Measurements from ENCODE around the gene CCDC152.
"Not testable (repeated sequence)": the region's sequence is repeated elsewhere in the genome, so short reads cannot be mapped to it uniquely, and the experiment has no call there.

Gene CCDC152

GRCh38 chr5:42816546-42816945 is 59.9 kb downstream of the CCDC152 start:
- not testable (repeated sequence) for DNase-seq

DNA sequence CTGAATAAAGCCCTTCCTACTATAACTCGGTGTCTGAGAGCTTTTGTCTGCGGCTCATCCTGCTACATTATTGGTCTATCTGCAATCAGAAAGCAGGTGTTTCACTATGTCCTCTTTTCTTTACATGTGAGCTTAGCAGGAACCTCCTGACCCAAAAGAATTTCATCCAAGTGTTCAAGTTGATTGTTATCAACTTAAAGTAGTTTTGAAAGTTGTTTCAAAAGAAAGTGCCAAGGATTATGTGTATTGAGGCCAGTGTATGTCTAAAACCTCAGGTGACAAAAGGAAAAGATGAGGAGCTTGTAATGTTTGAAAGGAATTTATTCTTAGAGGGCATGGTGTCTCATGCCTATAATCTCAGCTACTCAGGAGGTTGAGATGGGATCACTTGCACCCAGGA is 63.1 kb downstream of the CCDC152 start:
- no peak for DNase-seq

- DNase-seq = no peak
These were observed 65.9 kb downstream of the CCDC152 start for GRCh38 chr5:42822548-42822947.

DNA sequence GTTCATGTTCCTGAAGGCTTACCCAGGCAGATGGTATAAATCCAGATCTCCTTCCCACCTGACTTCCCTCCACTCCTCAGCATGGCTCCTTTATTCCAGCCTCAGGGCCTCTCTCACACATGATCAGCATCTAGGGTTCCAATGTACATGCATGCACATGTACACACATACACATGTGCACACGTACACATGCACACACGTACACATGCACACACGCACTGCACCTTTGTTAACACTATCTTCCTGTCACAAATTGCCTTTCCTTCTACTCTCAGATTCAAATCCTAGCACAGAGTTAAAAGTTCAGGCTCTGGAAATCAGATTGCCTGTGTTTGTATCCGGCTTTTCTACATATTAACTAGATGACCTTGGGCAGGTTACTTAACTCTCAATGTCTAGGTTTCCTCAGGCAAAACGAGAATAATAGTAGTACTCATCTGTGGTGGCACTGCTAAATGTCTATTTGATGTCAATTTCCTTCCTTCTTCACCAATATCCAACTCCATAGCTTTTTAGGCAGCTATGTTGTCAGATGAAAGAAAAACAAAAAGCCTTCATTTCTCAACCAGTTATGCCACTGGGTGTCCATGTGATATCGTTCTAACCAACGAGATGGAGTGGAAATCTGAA is 67.8 kb downstream of the CCDC152 start:
- no peak for DNase-seq

DNA sequence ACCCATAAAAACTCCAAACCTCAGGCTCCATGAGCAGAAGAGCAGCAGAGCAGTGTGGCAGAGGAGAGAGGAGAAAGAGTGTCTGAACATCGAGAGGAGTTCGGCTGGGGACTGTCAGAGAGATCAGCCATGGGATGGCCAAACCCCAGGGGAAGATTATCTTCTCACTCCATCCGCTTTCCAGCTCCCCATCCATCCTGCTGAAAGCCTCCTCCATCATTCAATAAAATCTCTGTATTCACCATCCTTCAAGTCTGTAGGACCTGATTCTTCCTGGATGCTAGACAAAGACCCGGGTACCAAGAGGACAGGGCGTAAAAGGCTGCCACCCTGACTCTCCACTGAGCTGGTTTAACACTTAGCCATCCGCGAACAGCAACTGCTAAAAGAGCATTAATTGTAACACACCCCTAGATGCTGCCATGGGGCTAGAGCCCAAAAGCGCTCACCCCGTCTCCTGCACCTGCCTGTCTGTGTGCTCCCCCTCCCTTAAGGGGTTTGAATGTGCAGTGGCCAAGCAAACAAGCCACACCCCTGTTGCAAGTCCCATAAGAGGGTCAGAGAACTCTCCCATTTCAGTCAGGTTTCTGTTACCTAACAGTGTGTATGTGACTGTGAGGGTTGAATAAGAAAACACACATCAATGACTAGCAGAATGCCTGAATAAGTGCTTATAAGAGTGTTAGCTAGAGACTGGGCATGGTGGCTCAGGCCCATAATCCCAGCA is 69.0 kb downstream of the CCDC152 start:
- DNase-seq = no peak

DNA sequence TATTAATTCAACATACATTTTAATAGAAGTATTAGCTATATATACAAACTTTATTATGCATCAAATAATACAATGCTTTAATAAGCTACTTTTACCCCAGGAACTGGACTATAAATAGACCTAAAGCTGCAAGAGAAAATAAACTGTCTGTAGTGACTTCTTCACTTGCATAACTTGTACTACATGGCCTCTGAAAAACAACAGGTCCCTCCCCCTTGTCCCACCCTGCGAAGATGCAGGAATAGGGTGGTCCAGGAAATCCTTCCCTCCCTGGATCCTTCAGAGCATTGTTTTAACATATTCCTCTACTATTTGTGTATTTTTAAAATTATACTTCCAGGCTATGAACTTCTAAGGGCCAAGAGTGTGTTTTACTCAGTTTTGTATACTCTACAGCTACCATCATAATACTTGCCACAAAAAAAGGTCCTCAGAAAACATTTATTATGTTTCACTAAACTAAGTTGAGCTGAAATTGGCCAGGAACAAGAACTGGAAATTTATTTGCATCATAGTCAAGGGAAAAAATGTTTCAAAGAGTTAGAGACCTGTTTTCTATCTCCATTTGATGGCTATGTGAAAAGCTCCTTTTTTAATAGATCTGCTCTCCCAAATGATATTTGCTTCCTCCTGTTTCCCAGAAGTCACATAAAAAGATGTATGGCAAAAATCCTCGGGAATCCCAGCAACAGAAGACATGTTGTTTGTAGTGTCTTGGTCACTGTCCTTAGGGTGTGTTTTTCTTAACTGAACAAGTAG is 70.3 kb downstream of the CCDC152 start:
- DNase-seq = no peak

DNA sequence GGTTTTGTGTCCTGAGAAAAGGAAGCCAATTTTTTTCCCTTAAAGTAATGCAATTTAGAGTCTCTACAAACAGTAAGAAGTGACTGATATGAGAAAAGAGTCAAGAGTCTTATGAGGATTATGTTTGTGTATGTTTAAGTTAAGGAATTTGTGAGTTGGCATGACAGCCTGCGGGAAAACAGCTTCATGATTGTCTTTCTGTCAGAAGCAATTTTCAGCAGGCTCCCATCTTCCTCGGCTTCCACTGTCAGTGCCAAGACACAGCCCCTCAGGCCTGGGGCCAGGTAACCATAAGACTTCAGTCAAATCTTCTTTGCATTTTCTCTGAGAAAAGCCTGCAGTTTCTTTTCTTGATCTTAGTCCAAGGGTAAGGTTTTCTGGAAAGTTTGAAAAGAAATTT is 72.1 kb downstream of the CCDC152 start:
- DNase-seq = no peak

DNA sequence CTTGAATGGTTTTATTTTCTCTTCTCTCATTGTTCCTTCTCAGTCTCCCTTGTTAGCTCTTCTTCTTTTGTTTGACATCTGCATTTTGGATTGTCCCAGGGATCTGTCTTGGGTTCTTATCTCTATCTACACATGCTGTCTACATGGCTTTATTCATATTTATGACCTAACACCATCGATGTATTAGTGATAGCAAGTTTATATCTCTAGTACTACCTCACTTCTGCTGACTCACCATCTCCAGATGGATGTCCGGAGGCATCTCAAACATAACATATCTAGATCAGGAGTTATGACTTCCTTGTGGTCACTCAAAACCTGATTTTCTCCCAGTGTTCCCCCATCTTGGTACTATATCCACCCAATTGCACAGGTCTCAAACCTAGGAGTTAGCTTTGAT is 74.3 kb downstream of the CCDC152 start:
- no peak for DNase-seq

GRCh38 chr5:42832060-42832459 is 75.4 kb downstream of the CCDC152 start:
- DNase-seq = no peak

DNA sequence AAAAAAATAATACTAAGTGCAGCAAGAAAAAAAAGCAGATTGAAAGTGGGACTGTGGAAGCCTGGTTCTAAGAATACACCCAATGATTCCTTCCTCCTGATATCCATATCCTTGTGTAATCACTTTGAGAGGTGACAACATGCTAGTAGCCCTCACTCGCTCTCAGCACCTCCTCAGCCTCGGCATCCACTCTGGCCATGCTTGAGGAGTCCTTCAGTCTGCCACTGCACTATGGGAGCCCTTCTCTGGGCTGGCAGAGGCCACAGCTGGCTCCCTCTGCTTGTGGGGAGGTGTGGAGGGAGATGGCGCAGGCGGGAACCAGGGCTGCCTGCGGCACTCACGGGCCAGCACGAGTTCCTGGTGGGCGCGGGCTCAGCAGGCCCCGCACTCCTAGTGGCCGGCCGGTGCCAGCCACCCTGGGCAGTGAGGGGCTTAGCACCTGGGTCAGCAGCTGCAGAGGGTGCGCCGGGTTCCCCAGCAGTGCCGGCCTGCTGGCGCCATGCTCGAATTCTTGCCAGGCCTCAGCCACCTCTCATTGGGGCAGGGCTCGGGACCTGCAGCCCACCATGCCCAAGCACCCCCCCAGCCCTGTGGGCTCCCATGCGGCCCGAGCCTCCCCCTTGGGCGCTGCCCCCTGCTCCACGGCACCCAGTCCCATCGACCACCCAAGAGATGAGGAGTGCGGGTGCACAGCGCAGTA is 79.6 kb downstream of the CCDC152 start:
- no peak for DNase-seq

DNA sequence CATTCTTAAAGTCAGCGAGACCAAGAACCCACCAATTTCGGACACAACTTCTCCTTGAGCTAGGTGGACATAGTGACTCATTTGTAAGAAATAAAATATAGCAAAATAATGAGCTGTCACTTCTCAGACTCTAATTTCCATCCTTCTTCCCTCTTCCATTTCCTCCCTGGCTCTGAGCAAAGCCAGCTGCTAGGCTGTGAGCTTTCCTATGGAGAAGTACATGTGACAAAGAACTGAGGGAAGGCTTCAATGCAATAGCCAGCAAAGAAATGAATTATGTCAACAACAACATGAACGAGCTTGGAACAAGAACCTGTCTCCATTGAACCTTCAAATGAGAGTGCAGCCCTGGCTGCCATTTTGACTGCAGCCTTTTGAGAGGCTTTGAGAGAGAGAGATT is 81.0 kb downstream of the CCDC152 start:
- no peak for DNase-seq

DNA sequence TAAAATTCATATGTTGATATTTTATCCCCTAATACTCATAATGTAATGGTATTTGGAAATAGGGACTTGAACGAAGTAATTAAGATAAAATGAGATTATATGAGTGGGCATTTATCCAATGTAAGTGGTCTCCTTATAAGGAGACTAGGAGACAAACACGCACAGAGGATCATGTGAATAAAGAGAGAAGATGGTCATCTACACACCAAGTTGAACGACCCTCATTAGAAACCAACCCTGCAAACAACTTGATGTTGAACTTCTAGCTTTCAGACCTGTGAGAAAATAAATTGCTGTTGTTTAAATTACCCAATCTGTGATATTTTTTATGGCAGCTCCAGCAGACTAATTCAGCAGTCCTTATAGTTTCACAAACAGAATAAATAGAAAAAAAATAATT is 82.6 kb downstream of the CCDC152 start:
- DNase-seq = no peak

GRCh38 chr5:42840269-42840668 is 83.7 kb downstream of the CCDC152 start:
- DNase-seq = no peak

GRCh38 chr5:42840842-42841567 is 84.4 kb downstream of the CCDC152 start:
- DNase-seq = no peak

DNA sequence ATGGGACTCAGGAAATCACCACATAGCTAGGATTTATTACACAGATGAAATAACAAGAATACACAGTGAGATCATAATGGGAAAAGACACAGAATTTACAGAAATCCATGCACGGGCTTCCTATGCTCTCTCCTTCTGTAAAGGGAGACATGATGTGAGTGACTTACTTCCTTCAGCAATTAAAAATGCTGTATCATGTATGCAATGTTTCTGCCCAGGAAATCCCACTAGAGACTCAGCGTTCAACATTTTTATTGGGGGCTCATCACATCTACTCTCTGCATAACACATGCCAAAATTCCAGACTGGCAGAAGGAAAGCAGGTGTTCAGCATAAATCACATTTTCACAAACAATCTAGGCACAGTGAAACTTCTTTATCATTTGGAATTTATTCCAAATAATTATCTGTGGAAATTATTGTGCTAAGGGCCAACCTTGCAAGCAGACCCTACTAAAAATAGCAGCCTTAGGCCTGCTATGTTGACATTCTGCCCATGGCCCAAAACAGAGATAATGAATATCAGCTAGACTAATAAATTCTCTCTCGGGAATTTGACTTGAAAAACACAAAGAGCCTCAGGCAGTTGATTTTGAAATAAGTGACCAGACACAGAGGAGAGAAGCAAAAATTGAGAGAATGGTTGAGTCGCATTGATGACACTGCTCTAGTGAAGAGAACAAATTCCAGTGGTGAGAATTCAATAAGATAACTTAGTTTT is 86.5 kb downstream of the CCDC152 start:
- no peak for DNase-seq

- no peak for DNase-seq
These were observed 87.2 kb downstream of the CCDC152 start for GRCh38 chr5:42843675-42844292.

GRCh38 chr5:42844408-42844807 is 87.8 kb downstream of the CCDC152 start:
- not testable (repeated sequence) for DNase-seq

- DNase-seq = no peak
These were observed 91.9 kb downstream of the CCDC152 start for GRCh38 chr5:42848545-42848944.

DNA sequence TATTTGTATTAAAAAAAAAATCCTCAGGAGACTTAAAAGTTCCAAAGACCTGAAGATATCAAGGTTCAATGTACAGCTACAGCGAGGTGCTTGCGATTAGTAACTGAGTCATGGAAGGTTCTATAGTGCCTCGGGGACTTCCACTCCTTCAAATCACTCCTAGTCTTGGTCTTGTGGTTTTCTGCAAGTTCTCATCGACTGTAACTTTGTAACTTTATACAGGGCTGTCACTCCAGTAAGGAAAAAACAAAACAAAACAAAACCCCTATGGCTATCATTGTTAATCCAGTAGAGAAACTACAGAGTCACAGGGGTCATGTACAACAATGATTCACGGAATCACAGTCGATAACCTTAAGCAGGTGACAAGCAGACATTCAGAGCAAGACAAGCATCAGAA is 94.9 kb downstream of the CCDC152 start:
- DNase-seq = no peak

Data from activated effector memory CD4-positive, alpha-beta T cell treated with Interleukin-2 at 50 U/mL for 16 hours (primary cell).